GM19023 (cell line): ENCODE results near the gene DNAI1.
"Not testable (repeated sequence)": the region's sequence is repeated elsewhere in the genome, so short reads cannot be mapped to it uniquely, and the experiment has no call there.

Source experiments
- ATAC-seq: cut with Tn5 transposase; IDR thresholded peaks from one replicate; pipeline ENCODE4 v1.9.1; 2021; ENCODE audit warnings: mild to moderate bottlenecking, moderate library complexity; ENCODE audit not compliant: unreplicated experiment

DNAI1 gene

GRCh38 chr9:34450644-34451043, 8.0 kb upstream of the DNAI1 start:
- ATAC-seq: no peak

- no peak for ATAC-seq
These were observed 7.5 kb upstream of the DNAI1 start for GRCh38 chr9:34451135-34451534.

- ATAC-seq: peak; percentile 72
These were observed 7.1 kb upstream of the DNAI1 start for GRCh38 chr9:34451545-34451944.

GRCh38 chr9:34452568-34452967, 6.0 kb upstream of the DNAI1 start:
- no peak for ATAC-seq

- ATAC-seq: no peak
These were observed 4.0 kb upstream of the DNAI1 start for GRCh38 chr9:34454571-34455065.

GRCh38 chr9:34456151-34456550, 2.5 kb upstream of the DNAI1 start:
- no peak for ATAC-seq

GRCh38 chr9:34456746-34457145, 1.9 kb upstream of the DNAI1 start:
- ATAC-seq: no peak

- ATAC-seq: no peak
These were observed 1.2 kb upstream of the DNAI1 start for GRCh38 chr9:34457266-34458012.

GRCh38 chr9:34458959-34459340, 345 bp downstream of the DNAI1 start:
- no peak for ATAC-seq

- no peak for ATAC-seq
These were observed 751 bp downstream of the DNAI1 start for GRCh38 chr9:34459356-34459755.

- ATAC-seq: no peak
These were observed 1.3 kb downstream of the DNAI1 start for GRCh38 chr9:34459941-34460340.

- ATAC-seq: no peak
These were observed 4.7 kb downstream of the DNAI1 start for GRCh38 chr9:34463098-34463900.

GRCh38 chr9:34463901-34464232, 5.3 kb downstream of the DNAI1 start:
- no peak for ATAC-seq

- no peak for ATAC-seq
These were observed 6.0 kb downstream of the DNAI1 start for GRCh38 chr9:34464571-34464970.

- ATAC-seq: no peak
These were observed 6.9 kb downstream of the DNAI1 start for GRCh38 chr9:34465468-34465867.

- ATAC-seq: no peak
These were observed 16.5 kb downstream of the DNAI1 start for GRCh38 chr9:34475097-34475496.

GRCh38 chr9:34477541-34477940, 18.9 kb downstream of the DNAI1 start:
- no peak for ATAC-seq

GRCh38 chr9:34479431-34479866, 20.8 kb downstream of the DNAI1 start:
- ATAC-seq: no peak

GRCh38 chr9:34481620-34482019, 23.0 kb downstream of the DNAI1 start:
- not testable (repeated sequence) for ATAC-seq

- ATAC-seq: not testable (repeated sequence)
These were observed 24.1 kb downstream of the DNAI1 start for GRCh38 chr9:34482746-34483145.

- ATAC-seq: no peak
These were observed 26.1 kb downstream of the DNAI1 start for GRCh38 chr9:34484678-34485077.

- ATAC-seq: no peak
These were observed 27.2 kb downstream of the DNAI1 start for GRCh38 chr9:34485822-34486221.
